ENCODE measurements around the gene TOMM20.

GRCh38 chr1:235161685-235162327 is 33.2 kb upstream of the TOMM20 start:
- TF ChIP-seq CTCF (IDR thresholded peaks at IDR 0.05): no peak
- no peak for TF ChIP-seq POLR2A (IDR thresholded peaks at IDR 0.05)

Measured in suprapubic skin (tissue), 3 donors.